Measurements from ENCODE around the gene REG4. TPM values are rescaled to one million over a fixed set of nuclear protein-coding genes. Genes with fewer than 3 reads are reported as not detected.

REG4 gene
- total and polyA plus RNA-seq, 2 donors (not counting 1 experiment from before 2014, with no cell fraction given) = not detected

GRCh38 chr1:119771770-119772169 is 39.5 kb downstream of the REG4 start:
- no peak for ATAC-seq (ENCODE audit: low read depth)
- H3K4me3 ChIP-seq (ENCODE audit: control extremely low read depth in 1 of 5, extremely low read depth in 1 of 5, insufficient read depth in 1 of 5, low read depth in 2 of 5, low read length in 4 of 5) = no peak overlapping the region
- DNase-seq = no peak
- no peak overlapping the region for H3K4me2 ChIP-seq (replicated peaks; ENCODE audit: low read depth, low read length, poor library complexity, severe bottlenecking)
- H3K9me3 ChIP-seq (ENCODE audit: control extremely low read depth in 1 of 3, control insufficient read depth in 2 of 3, insufficient read depth in 1 of 3, low read length in 2 of 3) = no peaks in the 10 kb centered on the region
- intact Hi-C loops (cut with micrococcal nuclease) = no loop called here
- no peaks in the 10 kb centered on the region for H3K36me3 ChIP-seq (replicated peaks in 1 of 2; ENCODE audit: control extremely low read depth in 1 of 2, control insufficient read depth in 1 of 2, extremely low read depth in 1 of 2, insufficient read depth in 2 of 2, low read length in 1 of 2)
- no peak overlapping the region for H3K9ac ChIP-seq (ENCODE audit: low read length)
- no peak for TF ChIP-seq EZH2 (IDR thresholded peaks at IDR 0.05; ENCODE audit: borderline replicate concordance, insufficient read depth, low read depth, low read length, poor library complexity, severe bottlenecking)
- TF ChIP-seq, protein P1, sequence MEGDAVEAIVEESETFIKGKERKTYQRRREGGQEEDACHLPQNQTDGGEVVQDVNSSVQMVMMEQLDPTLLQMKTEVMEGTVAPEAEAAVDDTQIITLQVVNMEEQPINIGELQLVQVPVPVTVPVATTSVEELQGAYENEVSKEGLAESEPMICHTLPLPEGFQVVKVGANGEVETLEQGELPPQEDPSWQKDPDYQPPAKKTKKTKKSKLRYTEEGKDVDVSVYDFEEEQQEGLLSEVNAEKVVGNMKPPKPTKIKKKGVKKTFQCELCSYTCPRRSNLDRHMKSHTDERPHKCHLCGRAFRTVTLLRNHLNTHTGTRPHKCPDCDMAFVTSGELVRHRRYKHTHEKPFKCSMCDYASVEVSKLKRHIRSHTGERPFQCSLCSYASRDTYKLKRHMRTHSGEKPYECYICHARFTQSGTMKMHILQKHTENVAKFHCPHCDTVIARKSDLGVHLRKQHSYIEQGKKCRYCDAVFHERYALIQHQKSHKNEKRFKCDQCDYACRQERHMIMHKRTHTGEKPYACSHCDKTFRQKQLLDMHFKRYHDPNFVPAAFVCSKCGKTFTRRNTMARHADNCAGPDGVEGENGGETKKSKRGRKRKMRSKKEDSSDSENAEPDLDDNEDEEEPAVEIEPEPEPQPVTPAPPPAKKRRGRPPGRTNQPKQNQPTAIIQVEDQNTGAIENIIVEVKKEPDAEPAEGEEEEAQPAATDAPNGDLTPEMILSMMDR (IDR thresholded peaks at IDR 0.05) = no peak
- no peak overlapping the region for H3K4me3 Mint-ChIP-seq
- H4K20me1 ChIP-seq (ENCODE audit: control insufficient read depth, insufficient read depth, low read length, poor library complexity, severe bottlenecking) = no peaks in the 10 kb centered on the region
- H2AFZ ChIP-seq (ENCODE audit: insufficient read depth, low read depth, low read length, poor library complexity, severe bottlenecking) = no peak overlapping the region
- no peaks in the 10 kb centered on the region for H3K4me1 ChIP-seq (ENCODE audit: control insufficient read depth in 2 of 2, insufficient read depth in 2 of 2, low read length in 2 of 2)
- no peaks in the 10 kb centered on the region for H3K9me3 Mint-ChIP-seq (ENCODE audit: insufficient read depth)
- H3K27ac Mint-ChIP-seq = no peak overlapping the region
- no peak overlapping the region for H3K27ac ChIP-seq (ENCODE audit: low read length in 2 of 2)
- 100% methylated on average over 1 of the region's 3 CpGs for WGBS (ENCODE audit: insufficient coverage)
- no peaks in the 10 kb centered on the region for H3K4me1 Mint-ChIP-seq
- peaks cover 17% of the 10 kb centered on the region for H3K27me3 Mint-ChIP-seq
- ChIA-PET CTCF (no interaction called here), POLR2A (no interaction called here)
- peaks cover 0 to 6% (median 0%) of the 10 kb centered on the region in 4 experiments for H3K27me3 ChIP-seq (replicated peaks in 1 of 4; ENCODE audit: control extremely low read depth in 1 of 4, control insufficient read depth in 3 of 4, insufficient read depth in 4 of 4, low read length in 3 of 4)
- H3K79me2 ChIP-seq (ENCODE audit: control insufficient read depth, insufficient read depth, low read length) = no peaks in the 10 kb centered on the region

DNA sequence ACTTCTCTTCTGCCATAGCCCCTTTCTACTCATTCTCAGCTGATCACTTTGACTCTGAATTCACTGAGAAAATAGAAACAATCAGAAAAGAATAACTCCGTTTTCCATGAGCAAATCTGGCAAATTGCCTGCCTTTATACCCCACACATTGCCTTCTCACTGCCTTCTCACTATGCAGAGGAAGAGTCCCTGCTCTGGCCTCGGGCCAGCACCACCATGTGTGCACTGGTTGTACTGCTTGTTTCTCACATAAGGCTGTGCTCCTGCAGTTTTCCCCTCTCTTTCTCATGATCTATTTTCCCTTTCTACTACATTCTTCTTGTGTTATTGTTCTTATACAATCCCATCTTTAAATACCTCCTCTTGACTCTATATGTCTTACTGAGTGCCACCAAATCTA is 40.2 kb downstream of the REG4 start:
- Histone ChIP-seq H2AFZ (ENCODE audit: insufficient read depth, low read depth, low read length, poor library complexity, severe bottlenecking) (no peak overlapping the region), H3K9me3 (ENCODE audit: control extremely low read depth in 1 of 3, control insufficient read depth in 2 of 3, insufficient read depth in 1 of 3, low read length in 2 of 3) (no peaks in the 10 kb centered on the region), H3K36me3 (replicated peaks in 1 of 2; ENCODE audit: control extremely low read depth in 1 of 2, control insufficient read depth in 1 of 2, extremely low read depth in 1 of 2, insufficient read depth in 2 of 2, low read length in 1 of 2) (no peaks in the 10 kb centered on the region), H3K9ac (ENCODE audit: low read length) (no peak overlapping the region), H3K79me2 (ENCODE audit: control insufficient read depth, insufficient read depth, low read length) (no peaks in the 10 kb centered on the region), H3K27me3 (replicated peaks in 1 of 4; ENCODE audit: control extremely low read depth in 1 of 4, control insufficient read depth in 3 of 4, insufficient read depth in 4 of 4, low read length in 3 of 4) (peaks cover 0 to 12% (median 2%) of the 10 kb centered on the region in 4 experiments), H3K4me2 (replicated peaks; ENCODE audit: low read depth, low read length, poor library complexity, severe bottlenecking) (no peak overlapping the region), H3K4me1 (ENCODE audit: control insufficient read depth in 2 of 2, insufficient read depth in 2 of 2, low read length in 2 of 2) (no peaks in the 10 kb centered on the region), H3K4me3 (ENCODE audit: control extremely low read depth in 1 of 5, extremely low read depth in 1 of 5, insufficient read depth in 1 of 5, low read depth in 2 of 5, low read length in 4 of 5) (no peak overlapping the region), H4K20me1 (ENCODE audit: control insufficient read depth, insufficient read depth, low read length, poor library complexity, severe bottlenecking) (no peaks in the 10 kb centered on the region), H3K27ac (ENCODE audit: low read length in 2 of 2) (no peak overlapping the region)
- H3K4me1 Mint-ChIP-seq = no peaks in the 10 kb centered on the region
- H3K9me3 Mint-ChIP-seq (ENCODE audit: insufficient read depth) = no peaks in the 10 kb centered on the region
- TF ChIP-seq, protein P1 (IDR thresholded peaks at IDR 0.05) = no peak
- TF ChIP-seq EZH2 (IDR thresholded peaks at IDR 0.05; ENCODE audit: borderline replicate concordance, insufficient read depth, low read depth, low read length, poor library complexity, severe bottlenecking) = no peak
- H3K4me3 Mint-ChIP-seq = no peak overlapping the region
- H3K27me3 Mint-ChIP-seq = peaks cover 18% of the 10 kb centered on the region
- POLR2A ChIA-PET = no interaction called here
- ATAC-seq (ENCODE audit: low read depth) (no peak), DNase-seq (no peak)
- intact Hi-C loops (cut with micrococcal nuclease) = no loop called here
- WGBS (ENCODE audit: insufficient coverage) = 54% methylated on average over 2 of the region's 2 CpGs
- no peak overlapping the region for H3K27ac Mint-ChIP-seq
- CTCF ChIA-PET = no interaction called here

Data from B cell (primary cell).